ENCODE results near the gene PCNX4.

The PCNX4 gene

GRCh38 chr14:60184146-60184904, 92.6 kb downstream of the PCNX4 start:
- Histone ChIP-seq H3K4me1 (ENCODE audit: low read length) (no peaks in the 10 kb centered on the region; the same call in 1 of the 2 replicates), H3K9ac (ENCODE audit: low read length) (peak overlapping the region; percentile 33; the same call in 1 of the 2 replicates)

GRCh38 chr14:60184905-60185555, 93.3 kb downstream of the PCNX4 start:
- Histone ChIP-seq H3K9me2 (replicated peaks; ENCODE audit: insufficient read depth, low read length) (no peaks in the 10 kb centered on the region), H3K9ac (ENCODE audit: low read length) (no peak overlapping the region), H3K27ac (ENCODE audit: low read length) (no peak overlapping the region), H3F3A (ENCODE audit: insufficient read depth, low read length) (no peaks in the 10 kb centered on the region), H3K4me1 (ENCODE audit: low read length) (no peaks in the 10 kb centered on the region; the same call in 1 of the 2 replicates), H3K27me3 (replicated peaks; ENCODE audit: insufficient read depth, low read length) (no peaks in the 10 kb centered on the region), H3K4me2 (ENCODE audit: low read depth, low read length) (no peak overlapping the region), H3K36me3 (replicated peaks; ENCODE audit: insufficient read depth, low read length) (no peaks in the 10 kb centered on the region), H4K20me1 (ENCODE audit: insufficient read depth, low read length) (no peaks in the 10 kb centered on the region), H3K79me2 (ENCODE audit: low read length) (no peaks in the 10 kb centered on the region), H3K4me3 (ENCODE audit: low read length) (no peak overlapping the region), H3K9me3 (replicated peaks; ENCODE audit: insufficient read depth, low read length) (no peaks in the 10 kb centered on the region), H2AFZ (ENCODE audit: low read length) (no peak overlapping the region)
- DNase-seq = no peak
- TF ChIP-seq EZH2 (optimal IDR thresholded peaks at IDR 0.05; ENCODE audit: low read depth, low read length) = no peak
- no peak for TF ChIP-seq EZH2phosphoT487 (IDR thresholded peaks at IDR 0.05; ENCODE audit: low read length)
- no peak for TF ChIP-seq CTCF (IDR thresholded peaks at IDR 0.05; ENCODE audit: low read length)

More at GRCh38 chr14:60184146-60184904, 92.6 kb downstream of the PCNX4 start:
- TF ChIP-seq EZH2 (optimal IDR thresholded peaks at IDR 0.05; ENCODE audit: low read depth, low read length) = no peak
- TF ChIP-seq CTCF (IDR thresholded peaks at IDR 0.05; ENCODE audit: low read length) = peak; percentile 53
- H3K27me3 ChIP-seq (replicated peaks; ENCODE audit: insufficient read depth, low read length) = no peaks in the 10 kb centered on the region
- H3K9me3 ChIP-seq (replicated peaks; ENCODE audit: insufficient read depth, low read length) = no peaks in the 10 kb centered on the region
- no peaks in the 10 kb centered on the region for H3F3A ChIP-seq (ENCODE audit: insufficient read depth, low read length)
- no peaks in the 10 kb centered on the region for H3K36me3 ChIP-seq (replicated peaks; ENCODE audit: insufficient read depth, low read length)
- no peaks in the 10 kb centered on the region for H3K9me2 ChIP-seq (replicated peaks; ENCODE audit: insufficient read depth, low read length)
- peak overlapping the region; percentile 65; the same call in 1 of the 2 replicates for H3K4me2 ChIP-seq (ENCODE audit: low read depth, low read length)
- H3K79me2 ChIP-seq (ENCODE audit: low read length) = no peaks in the 10 kb centered on the region
- H3K27ac ChIP-seq (ENCODE audit: low read length) = no peak overlapping the region
- peak overlapping the region; percentile 84 for H2AFZ ChIP-seq (ENCODE audit: low read length)
- H3K4me3 ChIP-seq (ENCODE audit: low read length) = peak overlapping the region; percentile 56
- no peaks in the 10 kb centered on the region for H4K20me1 ChIP-seq (ENCODE audit: insufficient read depth, low read length)
- peak; percentile 56 for DNase-seq

- no peak overlapping the region for H2AFZ ChIP-seq (ENCODE audit: low read length)
- TF ChIP-seq CTCF (IDR thresholded peaks at IDR 0.05; ENCODE audit: low read length) = no peak
- TF ChIP-seq EZH2phosphoT487 (IDR thresholded peaks at IDR 0.05; ENCODE audit: low read length) = no peak
- no peak for TF ChIP-seq EZH2 (optimal IDR thresholded peaks at IDR 0.05; ENCODE audit: low read depth, low read length)
- no peaks in the 10 kb centered on the region for H3K9me3 ChIP-seq (replicated peaks; ENCODE audit: insufficient read depth, low read length)
- H3K36me3 ChIP-seq (replicated peaks; ENCODE audit: insufficient read depth, low read length) = no peaks in the 10 kb centered on the region
- DNase-seq = no peak
- H3K79me2 ChIP-seq (ENCODE audit: low read length) = no peaks in the 10 kb centered on the region
- H3K9ac ChIP-seq (ENCODE audit: low read length) = no peak overlapping the region
- no peaks in the 10 kb centered on the region for H3K27me3 ChIP-seq (replicated peaks; ENCODE audit: insufficient read depth, low read length)
- no peaks in the 10 kb centered on the region; the same call in 1 of the 2 replicates for H3K4me1 ChIP-seq (ENCODE audit: low read length)
- no peaks in the 10 kb centered on the region for H4K20me1 ChIP-seq (ENCODE audit: insufficient read depth, low read length)
- H3K9me2 ChIP-seq (replicated peaks; ENCODE audit: insufficient read depth, low read length) = no peaks in the 10 kb centered on the region
- H3K4me2 ChIP-seq (ENCODE audit: low read depth, low read length) = no peak overlapping the region
- no peak overlapping the region for H3K4me3 ChIP-seq (ENCODE audit: low read length)
- H3K27ac ChIP-seq (ENCODE audit: low read length) = no peak overlapping the region
- no peaks in the 10 kb centered on the region for H3F3A ChIP-seq (ENCODE audit: insufficient read depth, low read length)
These were observed 96.4 kb downstream of the PCNX4 start for GRCh38 chr14:60188115-60188514.
